Kidney epithelial cell (primary cell): ENCODE measurements around the gene PLXNA4. TPM values are rescaled to one million over a fixed set of nuclear protein-coding genes. Genes with fewer than 3 reads are reported as not detected.

Experiments
- DNase-seq: peaks from one replicate; pipeline ENCODE4 v3.0.0-alpha.2; 2010; ENCODE audit warnings: low read depth
- H3K27me3 ChIP-seq: 2 replicates; pipeline ENCODE4 v1.6.0; 2011; ENCODE audit warnings: low read length; ENCODE audit not compliant: control insufficient read depth, insufficient read depth
- H3K36me3 ChIP-seq: 2 replicates; pipeline ENCODE4 v1.5.1; 2011; ENCODE audit warnings: low read length; ENCODE audit not compliant: control insufficient read depth, insufficient read depth
- H3K4me3 ChIP-seq: 2 replicates; pipeline ENCODE4 v1.5.1; 2011; ENCODE audit warnings: low read depth, mild to moderate bottlenecking, control low read depth, low read length
- CTCF ChIP-seq: IDR thresholded peaks from 2 replicates; pipeline ENCODE4 v1.5.1; 2011; ENCODE audit warnings: mild to moderate bottlenecking, moderate library complexity, low read length, control low read depth, inconsistent platforms; ENCODE audit not compliant: insufficient read depth, poor library complexity, severe bottlenecking
- total RNA-seq: library from RNA; depleted of rRNA; stranded (reverse); fragments of >200 nt; gene quantifications from 2 replicates; pipeline ENCODE4 v1.2.3, GENCODE V29; 2015

Gene PLXNA4
- total RNA-seq, 1 donor from 2014 or later, result 5.9 TPM

- Histone ChIP-seq H3K27me3 (peaks cover 10% of the 10 kb centered on the region), H3K36me3 (no peaks in the 10 kb centered on the region), H3K4me3 (no peak overlapping the region)
- TF ChIP-seq CTCF, result no peak
- DNase-seq, result no peak
Observed at GRCh38 chr7:132348341-132348740, 227.9 kb downstream of the PLXNA4 start.

DNA sequence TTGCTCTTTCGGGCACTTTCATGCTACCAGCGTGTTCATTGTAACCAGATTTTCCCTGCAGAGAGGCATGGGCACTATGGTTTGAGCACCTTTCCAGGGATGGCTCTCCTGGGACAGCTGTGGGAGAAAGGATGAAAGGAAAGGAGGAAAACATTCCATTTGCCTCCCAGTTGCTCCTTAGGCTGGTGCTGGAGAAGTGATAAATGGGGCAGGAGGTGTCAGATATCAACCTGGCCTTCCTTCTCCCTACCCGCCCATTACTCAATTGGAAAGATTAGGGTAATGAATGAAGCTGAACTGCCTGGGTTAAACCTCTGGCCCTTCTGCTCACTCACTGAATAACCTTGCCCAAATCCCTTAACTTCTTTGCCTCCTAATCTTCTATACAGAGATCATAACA lies 228.4 kb downstream of the PLXNA4 start:
- TF ChIP-seq CTCF, result no peak

DNA sequence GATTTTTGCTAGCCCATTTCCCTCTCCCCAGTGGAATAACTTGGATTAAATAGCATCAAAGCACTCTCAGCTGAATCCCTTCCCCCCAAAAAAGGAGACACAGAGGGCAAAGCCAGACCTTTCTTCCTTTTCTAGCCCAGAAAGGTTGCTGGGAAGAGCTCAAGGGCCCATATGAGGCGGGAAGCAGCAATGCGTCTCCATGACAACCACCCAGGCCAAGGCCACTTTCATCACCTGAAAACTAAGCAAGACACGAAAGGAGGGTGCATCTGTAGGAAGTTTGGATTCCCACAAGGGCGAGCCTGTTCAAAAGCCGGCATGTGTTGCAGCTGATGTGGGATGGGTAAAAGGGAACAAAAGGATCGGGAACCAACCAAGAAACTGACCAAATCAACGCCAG lies 229.1 kb downstream of the PLXNA4 start:
- DNase-seq, result no peak
- no peak for TF ChIP-seq CTCF
- Histone ChIP-seq H3K27me3 (peaks cover 7% of the 10 kb centered on the region), H3K36me3 (no peaks in the 10 kb centered on the region), H3K4me3 (no peak overlapping the region)

More for the DNA sequence above, 228.4 kb downstream of the PLXNA4 start:
- Histone ChIP-seq H3K4me3 (no peak overlapping the region), H3K36me3 (no peaks in the 10 kb centered on the region), H3K27me3 (peaks cover 10% of the 10 kb centered on the region)
- DNase-seq, result no peak

DNA sequence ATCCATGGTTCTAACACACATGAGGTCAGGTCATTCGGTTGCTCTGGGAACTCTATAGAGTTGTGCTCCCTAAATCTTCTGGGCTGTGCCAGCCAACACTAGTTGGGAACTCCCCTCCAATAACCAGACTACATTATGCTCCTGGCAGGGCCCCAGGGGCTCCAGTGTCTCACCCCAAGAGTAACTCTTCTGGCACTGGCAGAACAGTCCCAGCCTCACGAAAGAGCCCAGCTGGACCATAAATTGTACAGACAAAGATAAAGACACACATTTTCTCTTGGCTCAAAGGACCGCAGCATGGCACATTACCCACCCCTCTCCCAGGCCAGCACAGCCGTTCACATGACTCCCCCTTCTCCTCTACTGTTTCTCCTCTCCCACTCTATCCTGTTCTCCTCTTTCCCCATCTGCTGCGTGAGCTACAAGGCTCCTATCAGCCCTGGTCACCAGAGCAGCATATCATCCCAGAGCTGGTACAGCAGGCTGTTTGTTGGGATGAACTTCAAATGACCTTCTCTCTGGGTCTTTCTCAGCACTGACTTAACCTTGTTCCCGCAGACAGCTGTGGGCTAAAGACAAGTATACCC lies 230.6 kb downstream of the PLXNA4 start:
- TF ChIP-seq CTCF, result no peak
- Histone ChIP-seq H3K36me3 (no peaks in the 10 kb centered on the region), H3K4me3 (no peak overlapping the region), H3K27me3 (peaks cover 4% of the 10 kb centered on the region)
- no peak for DNase-seq

DNA sequence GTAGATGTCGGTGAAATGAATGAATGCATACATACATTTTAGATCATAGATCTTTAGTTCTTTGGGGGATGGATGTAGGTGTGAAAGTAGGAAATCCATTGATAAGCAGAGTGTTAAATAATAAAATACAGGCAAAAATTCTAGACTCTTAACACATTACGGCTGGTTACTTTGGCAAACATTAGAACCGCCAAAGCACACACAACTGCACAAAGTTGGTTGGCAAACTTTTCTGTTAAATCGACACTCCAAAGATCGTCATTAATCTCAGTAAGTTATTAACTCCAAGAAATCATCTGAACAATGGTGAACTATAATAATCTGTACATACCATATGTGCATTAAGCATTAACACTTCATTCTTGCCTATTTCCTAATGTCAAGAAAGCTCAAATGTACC lies 231.2 kb downstream of the PLXNA4 start:
- Histone ChIP-seq H3K36me3 (no peaks in the 10 kb centered on the region), H3K4me3 (no peak overlapping the region), H3K27me3 (peaks cover 4% of the 10 kb centered on the region)
- DNase-seq, result no peak
- TF ChIP-seq CTCF, result no peak

DNA sequence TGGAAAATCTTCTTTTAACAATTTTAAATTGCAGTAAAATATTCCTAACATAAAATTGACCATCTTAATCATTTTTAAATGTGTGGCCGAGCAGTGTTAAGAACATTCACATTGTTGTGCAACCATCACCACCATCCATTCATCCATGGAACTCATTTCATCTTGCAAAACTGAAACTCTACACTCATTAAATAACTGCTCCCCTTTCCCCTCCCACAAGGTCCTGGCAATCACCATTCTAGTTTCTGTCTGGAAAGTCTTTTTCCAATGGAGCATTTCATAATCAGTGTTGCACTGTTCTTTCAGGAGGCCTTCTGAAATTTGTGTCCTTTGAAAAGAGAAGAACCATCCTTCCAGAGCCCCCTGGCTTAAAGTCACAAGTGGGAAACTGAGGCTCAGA lies 233.1 kb downstream of the PLXNA4 start:
- peaks cover 4% of the 10 kb centered on the region for H3K27me3 ChIP-seq
- H3K4me3 ChIP-seq, result no peak overlapping the region

More for the DNA sequence above, 233.1 kb downstream of the PLXNA4 start:
- H3K36me3 ChIP-seq, result no peaks in the 10 kb centered on the region
- no peak for TF ChIP-seq CTCF
- DNase-seq, result no peak
